Eye (tissue), 1 donor: ENCODE data around the gene DLGAP1.
"Not testable (repeated sequence)": the region's sequence is repeated elsewhere in the genome, so short reads cannot be mapped to it uniquely, and the experiment has no call there.

Source experiments
- DNase-seq: peaks from one replicate; pipeline ENCODE4 v3.0.0-alpha.2; 2015

The DLGAP1 gene

GRCh38 chr18:3665780-3666525 is 789.2 kb downstream of the DLGAP1 start:
- DNase-seq, result peak; percentile 96

GRCh38 chr18:3665204-3665603 is 789.9 kb downstream of the DLGAP1 start:
- DNase-seq, result no peak

DNA sequence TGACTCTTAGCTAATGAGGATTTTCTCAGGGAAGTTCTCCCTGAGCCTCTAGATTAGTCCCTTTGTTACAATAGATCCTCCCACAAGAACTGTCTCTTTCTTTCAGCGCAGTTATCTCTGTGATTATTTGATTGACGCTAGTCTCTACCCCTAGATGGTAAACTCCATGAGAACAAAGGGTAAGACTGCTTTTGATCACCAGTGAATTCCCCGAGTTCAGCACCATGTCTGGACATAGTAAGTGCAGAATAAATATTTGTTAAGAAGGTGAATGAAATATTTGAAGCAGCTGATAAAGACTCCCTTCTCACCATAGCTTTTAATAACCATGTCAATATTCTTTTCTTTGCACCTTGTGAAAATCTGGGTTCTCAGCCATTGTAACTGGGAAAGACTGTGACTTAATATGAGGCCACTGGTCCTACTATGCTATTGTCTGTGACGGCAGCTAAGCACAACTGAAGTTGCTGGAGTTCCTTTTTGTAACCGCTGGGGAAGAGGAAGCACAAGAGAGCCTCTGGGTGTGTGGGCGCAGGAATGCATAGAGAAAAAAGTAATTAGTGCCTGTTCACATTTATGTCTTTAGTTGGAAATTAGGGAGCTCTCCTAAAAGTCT is 790.4 kb downstream of the DLGAP1 start:
- DNase-seq, result peak; percentile 68

GRCh38 chr18:3663870-3664512 is 791.1 kb downstream of the DLGAP1 start:
- no peak for DNase-seq

DNA sequence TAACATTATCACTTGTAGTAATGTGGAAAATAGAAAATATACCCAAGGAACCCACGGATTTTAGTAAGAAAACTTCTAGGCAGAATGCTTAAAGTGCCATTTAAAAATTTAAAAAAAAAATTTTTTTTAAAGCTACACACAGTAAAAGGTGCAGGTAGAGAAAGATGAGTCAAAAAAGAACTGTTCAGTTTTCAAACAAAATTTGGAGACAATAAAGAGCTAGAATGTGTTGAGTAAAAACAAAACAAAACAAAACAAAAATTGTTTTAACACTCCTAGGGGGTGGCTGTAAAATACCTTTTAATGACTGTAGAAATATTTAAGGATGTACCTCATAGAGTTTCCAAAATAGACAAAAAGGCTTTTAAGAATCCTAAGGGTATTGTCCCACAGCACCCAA is 793.1 kb downstream of the DLGAP1 start:
- no peak for DNase-seq

DNA sequence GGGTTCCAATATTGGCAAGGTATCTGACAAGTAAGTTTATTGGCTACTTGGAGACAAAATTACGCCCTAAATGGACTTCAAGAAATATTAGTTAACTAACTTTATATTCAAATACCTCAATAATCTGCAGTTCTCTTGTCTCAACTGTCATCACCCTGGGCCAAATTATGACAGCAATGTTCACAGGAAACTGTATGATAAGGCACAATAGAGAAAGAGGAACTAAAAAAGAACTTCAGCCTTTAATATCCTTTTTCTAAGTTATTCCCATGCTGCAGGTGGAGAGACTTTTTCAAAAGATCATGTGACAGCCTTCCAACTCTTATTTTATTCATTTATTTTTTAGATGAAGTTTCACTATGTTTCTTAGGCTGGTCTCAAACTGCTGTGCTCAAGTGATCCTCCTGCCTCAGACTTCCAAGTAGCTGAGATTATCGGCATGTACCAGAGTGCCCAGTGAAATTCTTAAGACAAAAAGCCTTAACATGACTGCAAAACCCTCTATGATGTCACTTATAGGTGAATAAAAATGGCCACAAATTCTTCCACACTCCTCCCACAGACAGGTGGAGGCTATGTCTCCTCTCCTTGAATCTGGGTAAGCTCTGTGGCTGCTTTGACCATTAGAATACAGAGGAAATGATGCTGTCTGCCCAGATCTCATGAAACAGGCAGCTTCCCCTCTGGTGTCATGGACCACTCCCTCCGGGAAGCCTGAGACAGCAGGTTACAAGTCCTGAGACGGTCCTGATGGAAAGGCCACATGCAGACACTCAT is 794.2 kb downstream of the DLGAP1 start:
- no peak for DNase-seq

DNA sequence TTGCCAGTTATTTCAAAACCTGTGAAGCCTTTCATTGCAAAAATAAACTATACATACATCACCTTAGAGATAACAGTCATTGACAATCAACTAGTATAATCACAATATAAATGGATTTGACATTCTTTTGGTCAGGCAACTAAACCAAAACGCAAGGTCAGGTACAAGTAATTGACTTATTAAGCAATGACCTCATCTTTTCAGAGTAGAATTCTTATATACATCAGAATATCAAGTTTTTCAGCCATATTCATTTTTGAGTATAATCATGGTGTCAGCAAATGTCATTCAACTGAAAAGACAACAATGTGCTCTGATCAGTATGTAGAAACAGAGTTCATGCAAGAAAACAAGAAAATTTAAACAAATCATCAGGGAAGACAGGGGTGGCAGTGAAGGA is 796.6 kb downstream of the DLGAP1 start:
- DNase-seq, result no peak

GRCh38 chr18:3655254-3656050 is 799.7 kb downstream of the DLGAP1 start:
- no peak for DNase-seq

DNA sequence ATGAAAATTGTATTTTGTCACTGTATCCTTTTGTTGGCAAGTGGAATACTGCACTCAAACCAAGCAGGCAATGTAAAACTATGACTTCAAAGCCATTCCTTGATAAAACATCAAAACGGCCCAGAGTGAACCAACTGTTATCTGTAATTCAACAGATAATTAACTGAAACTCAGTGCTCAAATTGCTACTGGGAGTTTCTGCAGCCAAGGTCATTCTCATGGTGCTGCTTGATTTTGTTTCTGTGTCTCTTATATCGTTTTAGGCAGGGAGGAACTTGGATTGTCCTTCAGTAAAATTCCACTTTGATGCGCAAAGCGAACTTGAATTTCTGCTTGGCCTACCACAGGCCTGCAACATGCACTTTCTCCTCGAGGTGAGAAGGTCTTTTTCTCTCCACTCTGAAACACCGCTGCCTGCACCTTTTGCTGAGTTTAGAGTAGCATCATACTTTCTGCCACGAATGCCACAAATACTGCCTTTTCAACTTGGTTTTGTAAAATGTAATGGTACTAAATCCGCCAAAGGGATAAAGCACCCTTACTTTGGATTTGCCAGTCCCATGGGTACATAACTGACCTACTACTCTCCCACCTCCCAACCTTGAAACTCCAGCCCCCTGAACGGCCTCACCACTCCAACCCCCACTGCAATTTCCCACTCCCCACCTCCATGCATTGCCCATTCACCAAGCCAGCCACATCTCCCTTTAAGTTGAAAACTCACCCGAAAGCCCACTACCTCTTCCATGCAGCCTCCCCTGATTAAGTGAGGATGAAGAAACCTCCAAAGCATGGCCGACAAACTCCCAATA is 800.5 kb downstream of the DLGAP1 start:
- no peak for DNase-seq

DNA sequence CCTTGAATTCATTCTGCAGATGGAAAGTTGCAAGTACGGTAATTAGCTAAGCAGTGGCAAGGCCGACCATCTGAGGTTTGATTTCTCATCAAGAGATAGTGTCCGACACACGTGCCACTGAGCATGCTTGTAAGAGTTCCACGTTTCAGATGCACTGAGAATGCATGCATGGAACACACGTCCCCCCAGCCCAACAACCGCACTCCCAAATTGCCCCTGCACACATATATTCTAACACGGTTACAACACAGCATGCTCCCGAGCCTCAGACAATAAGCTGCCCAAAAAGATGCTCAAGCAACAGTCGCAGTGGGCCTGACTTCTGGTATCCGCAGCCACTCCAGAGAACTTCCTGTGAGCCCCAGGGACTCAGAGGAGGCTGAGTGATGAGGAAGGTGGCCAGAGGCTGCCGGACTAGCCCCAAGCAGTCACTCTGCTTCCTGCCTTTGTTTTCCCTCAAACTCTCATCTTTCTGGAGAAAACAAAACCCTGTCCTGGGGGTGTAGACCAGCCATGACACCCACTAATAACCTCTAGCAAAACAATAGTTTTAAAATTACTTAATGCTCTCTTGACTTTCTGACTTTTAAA is 801.2 kb downstream of the DLGAP1 start:
- DNase-seq, result no peak

- DNase-seq, result no peak
Measured at GRCh38 chr18:3653263-3653850, 801.8 kb downstream of the DLGAP1 start.

DNA sequence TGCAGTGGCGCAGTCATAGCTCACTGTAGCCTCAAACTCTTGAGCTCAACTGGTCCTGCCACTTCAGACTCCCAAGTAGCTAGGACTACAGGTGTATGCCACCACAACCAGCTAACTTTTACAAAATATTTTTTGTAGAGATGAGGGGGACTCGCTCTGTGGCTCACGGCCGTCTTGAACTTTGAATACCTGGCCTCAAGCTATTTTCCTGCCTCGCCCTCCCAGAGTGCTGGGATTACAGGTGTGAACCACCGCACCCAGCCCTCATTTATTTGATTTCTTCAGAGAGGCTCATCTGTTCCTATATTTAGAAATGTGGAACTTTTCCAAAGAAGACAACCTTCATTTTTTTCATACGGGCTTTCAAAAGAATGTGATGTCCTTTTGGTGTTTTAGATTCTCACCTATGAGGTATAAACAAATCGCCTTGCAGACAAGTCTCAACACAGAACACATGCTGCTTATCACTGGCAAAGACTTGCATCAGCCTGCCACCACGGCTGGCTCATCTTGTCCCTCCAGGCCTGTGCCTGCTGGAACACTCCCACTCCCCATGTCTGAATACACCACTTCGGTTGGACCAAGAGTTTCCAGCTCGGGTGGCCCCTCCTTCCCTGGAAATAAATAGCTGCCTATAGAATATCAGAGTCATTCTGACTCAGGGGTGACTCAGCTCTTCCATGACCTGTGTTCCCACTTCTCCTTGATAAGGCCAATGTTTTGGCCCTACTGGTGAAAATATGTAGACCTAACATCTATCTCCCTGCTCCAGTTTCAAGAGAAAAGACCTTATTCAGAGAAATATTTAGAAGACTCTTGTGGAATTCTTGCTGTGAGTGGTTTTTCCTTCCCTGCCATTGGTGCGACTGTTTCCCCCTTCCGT is 802.5 kb downstream of the DLGAP1 start:
- DNase-seq, result peak; percentile 64

GRCh38 chr18:3651266-3651665 is 803.8 kb downstream of the DLGAP1 start:
- DNase-seq, result no peak

- DNase-seq, result not testable (repeated sequence)
Measured at GRCh38 chr18:3650521-3651042, 804.5 kb downstream of the DLGAP1 start.

GRCh38 chr18:3649633-3650426 is 805.3 kb downstream of the DLGAP1 start:
- no peak for DNase-seq

DNA sequence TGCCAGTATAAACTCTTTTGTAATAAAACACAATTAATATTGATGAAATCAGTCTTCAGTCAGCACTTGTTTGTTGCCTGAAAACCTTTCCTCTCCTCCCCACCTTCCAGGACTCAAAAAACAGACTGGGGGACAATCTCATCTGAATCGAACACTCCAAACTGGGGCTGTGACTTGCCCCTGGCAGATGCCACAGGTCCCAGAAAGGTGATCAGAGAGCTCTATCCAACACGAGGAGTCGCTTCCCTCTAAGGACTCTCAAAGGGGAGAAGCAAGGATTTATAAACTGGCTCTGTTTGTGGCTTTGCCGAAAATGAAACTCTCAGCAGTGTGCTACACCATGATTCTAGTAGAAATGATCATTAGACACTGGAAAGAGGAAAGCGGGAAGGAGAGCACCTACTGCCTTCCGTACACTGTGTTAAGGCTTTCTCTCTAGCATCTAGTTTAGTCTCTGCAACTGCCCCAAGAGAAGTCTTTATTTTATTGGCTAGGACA is 805.9 kb downstream of the DLGAP1 start:
- no peak for DNase-seq

DNA sequence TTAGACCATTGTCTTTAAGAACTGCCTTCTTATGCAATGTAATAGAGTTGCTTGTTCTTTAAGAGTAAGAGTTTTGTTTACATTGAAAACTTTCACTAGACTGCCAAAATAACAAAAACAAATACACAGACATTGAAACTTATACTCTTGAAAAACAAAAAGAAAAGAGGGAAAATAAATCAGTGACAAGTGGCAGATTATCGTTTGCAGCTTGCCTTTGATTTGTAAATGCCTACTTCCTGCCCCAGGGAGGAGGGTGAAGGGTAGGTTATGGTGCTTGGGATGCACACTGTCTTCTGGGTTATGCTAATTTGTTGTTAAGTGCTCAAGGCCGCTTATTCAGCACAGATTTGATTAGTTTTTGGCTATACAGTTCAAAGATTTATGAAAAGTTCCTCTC is 806.5 kb downstream of the DLGAP1 start:
- DNase-seq, result no peak

GRCh38 chr18:3648200-3648599 is 806.9 kb downstream of the DLGAP1 start:
- no peak for DNase-seq
